HUES6 (cell line): ENCODE data around the gene FHOD3.

ENCODE experiments used
- H3K27ac ChIP-seq: 2 replicates; pipeline ENCODE4 v1.7.0; 2013; ENCODE audit warnings: low read depth, mild to moderate bottlenecking, low read length, inconsistent platforms
- H3K27me3 ChIP-seq: 2 replicates; pipeline ENCODE4 v1.6.1; 2013; ENCODE audit warnings: low read length; ENCODE audit not compliant: control insufficient read depth, insufficient read depth
- H3K36me3 ChIP-seq: 2 replicates; pipeline ENCODE4 v1.6.1; 2013; ENCODE audit warnings: low read length; ENCODE audit not compliant: control insufficient read depth, insufficient read depth
- H3K4me1 ChIP-seq: 2 replicates; pipeline ENCODE4 v1.6.1; 2013; ENCODE audit warnings: low read length; ENCODE audit not compliant: control insufficient read depth, insufficient read depth
- H3K4me3 ChIP-seq: 2 replicates; pipeline ENCODE4 v1.5.1; 2013; ENCODE audit warnings: low read depth, low read length
- H3K9ac ChIP-seq: one replicate; pipeline ENCODE4 v1.6.1; 2013; ENCODE audit warnings: mild to moderate bottlenecking, low read length
- H3K9me3 ChIP-seq: 2 replicates; pipeline ENCODE4 v1.6.1; 2013; ENCODE audit warnings: low read depth, low read length; ENCODE audit not compliant: control insufficient read depth, insufficient read depth

FHOD3 gene

GRCh38 chr18:36368889-36369288 is 71.4 kb downstream of the FHOD3 start:
- Histone ChIP-seq H3K36me3 (no peaks in the 10 kb centered on the region), H3K4me1 (no peaks in the 10 kb centered on the region), H3K9ac (no peak overlapping the region), H3K4me3 (no peak overlapping the region), H3K9me3 (no peaks in the 10 kb centered on the region), H3K27me3 (no peaks in the 10 kb centered on the region), H3K27ac (no peak overlapping the region)

GRCh38 chr18:36372903-36373311 is 75.4 kb downstream of the FHOD3 start:
- H3K4me3 ChIP-seq: no peak overlapping the region
- H3K4me1 ChIP-seq: no peaks in the 10 kb centered on the region
- H3K36me3 ChIP-seq: no peaks in the 10 kb centered on the region
- no peak overlapping the region for H3K9ac ChIP-seq
- no peaks in the 10 kb centered on the region for H3K9me3 ChIP-seq
- H3K27ac ChIP-seq: no peak overlapping the region
- no peaks in the 10 kb centered on the region for H3K27me3 ChIP-seq

GRCh38 chr18:36374262-36374661 is 76.7 kb downstream of the FHOD3 start:
- Histone ChIP-seq H3K9ac (no peak overlapping the region), H3K9me3 (no peaks in the 10 kb centered on the region), H3K36me3 (no peaks in the 10 kb centered on the region), H3K4me1 (no peaks in the 10 kb centered on the region), H3K27me3 (no peaks in the 10 kb centered on the region), H3K4me3 (no peak overlapping the region), H3K27ac (no peak overlapping the region)

- no peaks in the 10 kb centered on the region for H3K27me3 ChIP-seq
- H3K27ac ChIP-seq: no peak overlapping the region
- H3K9ac ChIP-seq: no peak overlapping the region
- H3K36me3 ChIP-seq: no peaks in the 10 kb centered on the region
- no peaks in the 10 kb centered on the region for H3K4me1 ChIP-seq
- no peaks in the 10 kb centered on the region for H3K9me3 ChIP-seq
- no peak overlapping the region for H3K4me3 ChIP-seq
Observed at GRCh38 chr18:36375118-36375517, 77.6 kb downstream of the FHOD3 start.

GRCh38 chr18:36376361-36376760 is 78.8 kb downstream of the FHOD3 start:
- no peak overlapping the region for H3K4me3 ChIP-seq

GRCh38 chr18:36377626-36378025 is 80.1 kb downstream of the FHOD3 start:
- no peak overlapping the region for H3K9ac ChIP-seq
- H3K4me3 ChIP-seq: no peak overlapping the region
- H3K4me1 ChIP-seq: no peaks in the 10 kb centered on the region
- H3K36me3 ChIP-seq: no peaks in the 10 kb centered on the region
- no peaks in the 10 kb centered on the region for H3K27me3 ChIP-seq
- no peak overlapping the region for H3K27ac ChIP-seq
- no peaks in the 10 kb centered on the region for H3K9me3 ChIP-seq

More at GRCh38 chr18:36376361-36376760, 78.8 kb downstream of the FHOD3 start:
- H3K27me3 ChIP-seq: no peaks in the 10 kb centered on the region
- H3K4me1 ChIP-seq: no peaks in the 10 kb centered on the region
- H3K9ac ChIP-seq: no peak overlapping the region
- H3K36me3 ChIP-seq: no peaks in the 10 kb centered on the region
- H3K27ac ChIP-seq: no peak overlapping the region
- H3K9me3 ChIP-seq: no peaks in the 10 kb centered on the region

- Histone ChIP-seq H3K9ac (no peak overlapping the region), H3K27ac (no peak overlapping the region), H3K27me3 (no peaks in the 10 kb centered on the region), H3K36me3 (no peaks in the 10 kb centered on the region), H3K9me3 (no peaks in the 10 kb centered on the region), H3K4me3 (no peak overlapping the region), H3K4me1 (no peaks in the 10 kb centered on the region)
Observed at GRCh38 chr18:36378205-36378604, 80.7 kb downstream of the FHOD3 start.

GRCh38 chr18:36379435-36379984 is 82.0 kb downstream of the FHOD3 start:
- H3K4me3 ChIP-seq: no peak overlapping the region
- H3K36me3 ChIP-seq: no peaks in the 10 kb centered on the region
- H3K9me3 ChIP-seq: no peaks in the 10 kb centered on the region
- no peaks in the 10 kb centered on the region for H3K27me3 ChIP-seq
- no peak overlapping the region for H3K9ac ChIP-seq
- no peak overlapping the region for H3K27ac ChIP-seq
- no peaks in the 10 kb centered on the region for H3K4me1 ChIP-seq

- Histone ChIP-seq H3K27ac (no peak overlapping the region), H3K9ac (no peak overlapping the region), H3K27me3 (no peaks in the 10 kb centered on the region), H3K36me3 (no peaks in the 10 kb centered on the region), H3K4me1 (no peaks in the 10 kb centered on the region), H3K9me3 (no peaks in the 10 kb centered on the region), H3K4me3 (no peak overlapping the region)
Observed at GRCh38 chr18:36380173-36380827, 82.8 kb downstream of the FHOD3 start.

GRCh38 chr18:36381075-36381474 is 83.6 kb downstream of the FHOD3 start:
- H3K9ac ChIP-seq: no peak overlapping the region
- H3K4me1 ChIP-seq: no peaks in the 10 kb centered on the region

GRCh38 chr18:36382854-36383253 is 85.3 kb downstream of the FHOD3 start:
- H3K9me3 ChIP-seq: no peaks in the 10 kb centered on the region
- H3K9ac ChIP-seq: no peak overlapping the region
- no peaks in the 10 kb centered on the region for H3K4me1 ChIP-seq
- no peaks in the 10 kb centered on the region for H3K27me3 ChIP-seq
- H3K36me3 ChIP-seq: no peaks in the 10 kb centered on the region
- no peak overlapping the region for H3K27ac ChIP-seq
- no peak overlapping the region for H3K4me3 ChIP-seq

More at GRCh38 chr18:36381075-36381474, 83.6 kb downstream of the FHOD3 start:
- Histone ChIP-seq H3K4me3 (no peak overlapping the region), H3K9me3 (no peaks in the 10 kb centered on the region), H3K27ac (no peak overlapping the region), H3K27me3 (no peaks in the 10 kb centered on the region), H3K36me3 (no peaks in the 10 kb centered on the region)
